GM19397 (cell line): ENCODE data around the gene ATXN1L.
"Not testable (repeated sequence)": the region's sequence is repeated elsewhere in the genome, so short reads cannot be mapped to it uniquely, and the experiment has no call there.

Source experiments
- ATAC-seq: cut with Tn5 transposase; IDR thresholded peaks from one replicate; pipeline ENCODE4 v1.9.1; 2021; ENCODE audit warnings: mild to moderate bottlenecking, moderate library complexity; ENCODE audit not compliant: unreplicated experiment

ATXN1L gene

GRCh38 chr16:71889147-71889546, 43.4 kb downstream of the ATXN1L start:
- ATAC-seq: no peak

GRCh38 chr16:71893888-71894228, 48.1 kb downstream of the ATXN1L start:
- no peak for ATAC-seq

GRCh38 chr16:71894229-71894920, 48.6 kb downstream of the ATXN1L start:
- ATAC-seq: no peak

GRCh38 chr16:71894921-71895678, 49.3 kb downstream of the ATXN1L start, which contains the start of gene IST1:
Gene IST1 (plus strand): TSS chr16:71895531. CDS start chr16:71915641, 20,110 bp downstream.
- ATAC-seq: peak; percentile 83

- ATAC-seq: peak; percentile 28
Measured at GRCh38 chr16:71895679-71896365, 50.0 kb downstream of the ATXN1L start.

GRCh38 chr16:71896764-71897368, 51.1 kb downstream of the ATXN1L start:
- no peak for ATAC-seq

- no peak for ATAC-seq
Measured at GRCh38 chr16:71899171-71899570, 53.4 kb downstream of the ATXN1L start.

- ATAC-seq: no peak
Measured at GRCh38 chr16:71902656-71903365, 57.0 kb downstream of the ATXN1L start.

GRCh38 chr16:71903608-71904007, 57.8 kb downstream of the ATXN1L start:
- no peak for ATAC-seq

GRCh38 chr16:71904239-71904638, 58.5 kb downstream of the ATXN1L start:
- ATAC-seq: no peak

- ATAC-seq: not testable (repeated sequence)
Measured at GRCh38 chr16:71905765-71906164, 60.0 kb downstream of the ATXN1L start.
